GM21367 (cell line): Measurements from ENCODE around the gene FAM83F.
"Not testable (repeated sequence)": the region's sequence is repeated elsewhere in the genome, so short reads cannot be mapped to it uniquely, and the experiment has no call there.

Experiments
- ATAC-seq: cut with Tn5 transposase; IDR thresholded peaks from one replicate; pipeline ENCODE4 v1.9.1; 2021; ENCODE audit not compliant: unreplicated experiment

FAM83F gene

GRCh38 chr22:40014667-40015248 is 20.0 kb downstream of the FAM83F start:
- no peak for ATAC-seq

- ATAC-seq: no peak
Observed at GRCh38 chr22:40015358-40015976, 20.7 kb downstream of the FAM83F start.

DNA sequence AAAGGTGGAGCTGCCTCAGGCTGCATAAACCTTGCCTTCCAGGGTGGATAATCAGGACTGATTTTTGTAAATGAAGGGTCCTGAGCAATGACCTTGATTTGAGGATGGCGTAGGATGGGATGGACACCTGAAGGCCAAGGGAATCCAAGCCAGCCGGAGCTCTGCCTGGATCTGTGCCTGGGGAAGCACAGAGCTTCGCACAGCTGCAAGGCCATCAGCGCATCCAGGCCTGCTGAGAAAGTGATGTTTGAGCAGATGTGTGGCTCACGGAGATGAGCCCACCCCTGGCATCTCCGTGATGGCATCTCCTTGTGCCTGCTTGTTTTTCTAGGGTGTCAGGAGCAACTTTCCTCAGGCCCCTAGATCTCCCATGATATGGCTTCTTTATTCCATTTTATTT is 23.3 kb downstream of the FAM83F start:
- no peak for ATAC-seq

- ATAC-seq: no peak
Observed at GRCh38 chr22:40019100-40019499, 24.3 kb downstream of the FAM83F start.

DNA sequence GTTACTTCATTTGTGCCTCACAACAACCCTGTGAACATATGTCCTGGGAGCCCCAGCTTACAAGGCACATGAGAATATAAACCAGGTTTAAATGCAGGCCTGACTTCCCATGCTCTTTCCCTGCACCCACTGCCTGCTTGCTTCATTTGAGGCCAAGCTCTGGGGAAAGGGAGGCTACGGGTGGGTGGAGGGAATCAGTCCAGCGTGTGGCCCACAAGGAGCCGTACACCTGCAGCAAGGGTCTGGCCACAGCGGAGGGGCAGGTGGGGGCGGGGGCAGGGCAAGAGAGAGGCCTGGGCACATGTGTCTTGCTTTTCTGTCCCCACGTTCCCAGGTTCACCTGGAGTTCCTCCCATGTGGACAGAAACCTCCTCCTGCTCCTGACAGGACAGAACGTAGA is 26.2 kb downstream of the FAM83F start:
- no peak for ATAC-seq

DNA sequence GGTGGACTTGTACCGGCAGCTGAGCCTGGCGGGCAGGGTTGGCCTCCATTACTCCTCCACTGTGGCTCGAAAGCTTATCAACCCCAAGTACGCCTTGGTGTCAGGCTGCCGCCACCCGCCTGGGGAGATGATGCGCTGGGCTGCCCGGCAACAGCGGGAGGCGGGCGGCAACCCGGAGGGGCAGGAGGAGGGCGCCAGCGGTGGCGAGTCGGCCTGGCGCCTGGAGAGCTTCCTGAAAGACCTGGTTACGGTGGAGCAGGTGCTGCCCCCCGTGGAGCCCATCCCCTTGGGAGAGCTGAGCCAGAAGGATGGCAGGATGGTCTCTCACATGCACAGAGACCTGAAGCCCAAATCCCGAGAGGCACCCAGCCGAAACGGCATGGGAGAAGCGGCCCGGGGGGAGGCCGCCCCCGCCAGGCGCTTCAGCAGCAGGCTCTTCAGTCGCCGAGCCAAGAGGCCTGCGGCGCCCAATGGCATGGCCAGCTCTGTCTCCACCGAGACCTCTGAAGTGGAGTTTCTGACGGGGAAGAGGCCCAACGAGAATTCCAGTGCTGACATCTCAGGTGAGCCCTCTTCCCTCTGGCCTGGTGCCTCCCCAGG is 26.7 kb downstream of the FAM83F start:
- no peak for ATAC-seq

GRCh38 chr22:40022536-40023240 is 27.9 kb downstream of the FAM83F start:
- no peak for ATAC-seq

DNA sequence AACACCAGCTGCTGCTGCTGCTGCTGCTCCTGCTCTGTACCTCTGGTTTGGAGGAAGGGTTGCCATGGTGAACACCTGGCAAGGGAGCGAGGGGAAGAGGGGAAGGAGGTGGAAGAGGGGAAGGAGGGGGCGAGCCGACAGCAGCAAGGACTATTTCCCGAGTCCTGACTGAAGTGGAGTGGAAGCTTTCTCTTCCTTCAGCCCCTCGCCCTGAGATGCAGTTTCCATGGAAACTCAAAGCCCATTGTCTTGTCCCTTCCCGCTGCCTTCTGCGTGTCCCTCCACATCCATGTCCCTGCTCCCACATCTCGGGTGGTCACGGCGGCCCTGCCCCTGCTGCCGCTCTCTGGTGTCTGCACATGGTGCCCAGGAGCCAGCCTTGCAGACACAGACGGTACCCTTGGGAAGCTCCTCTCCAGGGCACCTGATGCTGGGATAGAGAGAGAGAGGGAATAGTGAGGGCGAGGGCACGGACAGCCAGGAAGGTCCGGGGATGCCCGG is 28.6 kb downstream of the FAM83F start:
- ATAC-seq: no peak

DNA sequence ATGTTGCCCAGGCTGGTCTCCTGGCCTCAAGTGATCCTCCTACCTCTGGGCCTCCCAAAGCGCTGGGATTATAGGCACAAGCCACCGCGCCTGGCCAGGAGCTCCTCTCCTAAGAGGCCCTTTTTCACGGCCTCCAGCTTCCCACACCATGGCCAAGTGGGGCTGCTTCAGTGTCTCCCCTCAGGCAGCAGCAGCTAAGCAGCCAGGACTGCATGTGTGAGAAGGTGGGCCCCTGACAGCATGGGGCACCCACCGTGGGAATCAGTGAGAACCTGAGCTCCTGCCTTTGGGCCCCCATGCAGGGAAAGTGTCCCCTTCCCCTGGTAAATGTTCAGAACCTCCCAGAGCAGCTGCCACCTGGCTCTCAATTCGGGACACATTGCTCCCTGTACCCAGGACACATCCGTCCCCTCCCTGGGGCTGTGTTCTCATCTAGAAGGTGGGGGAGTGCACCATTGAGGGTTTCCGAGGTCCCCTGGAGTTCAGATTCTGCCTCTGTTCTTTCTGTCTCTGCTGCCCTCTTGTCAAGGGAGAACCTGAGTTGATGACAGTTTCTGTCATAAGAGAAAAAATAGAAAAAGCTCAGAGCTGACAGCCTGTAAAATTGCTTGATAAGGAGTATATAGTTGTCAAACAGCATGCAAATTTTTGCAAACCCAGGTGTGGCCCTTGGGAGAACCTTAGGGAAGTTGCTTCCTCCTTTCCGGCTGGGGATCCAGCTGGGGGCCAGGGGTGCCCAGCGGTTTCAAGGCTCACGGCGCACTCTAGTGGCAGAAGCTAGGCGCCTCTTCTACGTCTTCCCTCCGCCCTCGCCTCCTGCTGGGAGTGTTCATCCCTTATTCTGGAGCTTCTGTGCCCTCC is 29.7 kb downstream of the FAM83F start:
- ATAC-seq: no peak

- ATAC-seq: not testable (repeated sequence)
Observed at GRCh38 chr22:40025062-40025379, 30.3 kb downstream of the FAM83F start.

GRCh38 chr22:40025856-40026255 is 31.1 kb downstream of the FAM83F start:
- no peak for ATAC-seq

DNA sequence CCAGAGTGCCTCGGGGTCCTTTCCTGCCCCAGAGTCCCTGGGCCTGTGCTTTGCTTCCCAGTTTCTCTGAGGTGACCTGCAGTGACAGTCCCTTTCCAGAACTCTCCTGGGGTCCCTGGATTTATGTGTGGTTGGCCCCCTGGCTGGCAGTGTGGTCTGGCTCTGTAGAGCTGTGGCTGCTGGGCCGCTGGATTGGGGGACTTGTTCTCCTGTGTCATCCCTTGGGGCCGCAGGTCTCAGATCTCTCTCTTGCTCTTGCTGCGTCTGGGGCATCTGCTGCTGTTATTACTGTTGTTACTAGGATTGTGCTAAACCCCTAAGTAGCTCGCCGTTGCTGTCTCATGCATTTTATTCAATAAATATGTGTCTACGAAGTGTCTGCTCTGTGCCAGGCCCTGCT is 31.9 kb downstream of the FAM83F start:
- no peak for ATAC-seq

DNA sequence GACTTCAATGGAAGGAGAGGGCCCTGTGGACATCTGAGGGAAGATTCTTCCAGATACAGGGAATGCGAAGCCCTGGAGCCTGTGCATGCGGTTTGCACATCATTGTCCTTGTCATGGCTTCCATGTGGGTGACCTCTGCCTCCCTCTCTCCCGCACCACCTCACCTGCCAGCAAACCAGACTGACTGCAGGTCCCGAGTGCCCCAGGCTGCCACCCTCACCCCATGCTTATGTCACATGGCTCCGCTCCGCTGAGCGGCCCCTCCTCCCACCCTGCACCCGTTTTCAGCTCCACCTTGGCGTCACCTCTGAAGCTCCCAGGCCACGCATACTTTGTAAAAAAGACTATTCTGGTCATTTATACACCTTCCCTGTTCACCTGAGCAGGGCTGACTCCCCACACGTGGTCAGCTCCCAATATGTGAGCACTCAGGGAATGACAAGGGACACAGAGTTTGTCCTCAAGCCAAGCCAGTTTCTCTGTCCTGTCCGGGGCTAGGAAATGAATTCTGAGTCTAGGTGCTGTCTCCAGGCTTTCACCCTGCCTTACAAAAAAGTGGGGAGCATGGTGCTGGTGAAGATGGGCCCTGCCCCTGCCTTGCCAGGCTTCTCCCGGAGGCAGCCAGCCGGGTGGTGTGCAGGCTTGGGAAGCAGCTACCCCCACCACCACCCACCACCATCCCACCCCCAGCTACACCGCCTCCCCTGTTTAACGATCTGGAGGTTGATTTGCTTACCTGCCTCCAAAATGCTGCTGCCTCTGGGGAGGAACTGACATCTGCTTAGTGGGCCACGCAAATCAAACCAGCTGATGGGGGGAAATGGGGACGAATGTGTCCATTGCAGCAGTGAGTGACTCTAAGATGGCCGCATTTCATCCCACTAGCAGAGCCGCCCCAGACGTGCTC is 32.7 kb downstream of the FAM83F start:
- no peak for ATAC-seq

DNA sequence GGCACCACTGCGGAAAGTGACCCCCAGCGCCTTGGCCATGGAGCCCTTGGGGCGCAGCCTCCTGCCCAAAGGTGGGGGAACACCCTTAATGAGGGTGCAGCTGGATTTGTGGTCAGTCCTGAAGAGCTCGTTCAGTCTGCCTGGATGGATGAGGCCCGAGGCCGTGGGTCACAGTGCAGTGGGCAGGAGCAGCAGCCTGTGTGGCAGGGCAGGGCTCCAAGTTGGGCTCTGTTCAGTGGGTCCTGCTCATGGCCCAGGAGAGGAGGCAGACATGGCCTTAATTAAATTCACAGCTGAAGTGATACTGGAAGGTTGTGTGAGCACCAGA is 33.3 kb downstream of the FAM83F start:
- ATAC-seq: no peak

GRCh38 chr22:40029189-40029890 is 34.6 kb downstream of the FAM83F start:
- ATAC-seq: no peak

DNA sequence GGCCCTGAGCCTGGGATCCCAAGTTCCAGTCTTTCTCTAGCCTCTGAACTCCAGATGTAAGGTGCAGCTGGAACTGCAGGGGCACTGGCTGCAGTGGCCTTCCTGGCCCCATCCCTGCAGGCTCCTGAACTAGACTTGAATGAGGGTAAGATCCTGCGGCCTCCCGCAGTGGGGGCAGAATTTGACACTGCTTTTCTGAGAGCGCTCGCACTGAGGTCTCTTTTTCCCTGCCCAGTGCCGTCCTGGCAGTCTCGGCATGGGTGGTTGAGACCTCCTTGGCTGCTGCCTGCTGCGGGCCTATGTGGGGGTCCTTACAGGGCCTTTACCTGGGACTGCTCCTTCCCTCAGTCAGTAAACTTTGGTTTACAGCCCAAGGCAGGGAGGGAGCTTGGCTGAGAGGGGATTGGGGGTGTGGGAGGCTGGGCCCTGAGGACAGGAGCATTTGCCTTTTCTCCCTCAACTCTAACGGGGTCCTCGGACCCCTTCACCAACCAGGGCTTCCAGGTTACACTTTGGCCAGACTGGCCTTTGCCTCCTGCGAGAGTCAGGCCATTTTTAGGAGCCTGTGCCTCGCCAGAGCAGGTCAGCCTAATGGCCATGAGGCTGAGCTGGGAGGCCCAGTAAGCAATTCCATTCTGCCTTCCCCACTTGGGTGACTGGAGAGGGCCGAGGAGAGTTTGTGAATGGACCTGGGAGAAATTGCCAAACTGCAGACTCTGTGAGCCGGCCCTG is 35.4 kb downstream of the FAM83F start:
- no peak for ATAC-seq

GRCh38 chr22:40030758-40031095 is 36.0 kb downstream of the FAM83F start:
- ATAC-seq: no peak

- ATAC-seq: no peak
Observed at GRCh38 chr22:40031766-40032470, 37.2 kb downstream of the FAM83F start.
